SU-DHL-6 (cell line): ENCODE results near the gene XPO6.

Experiments
- H2AFZ ChIP-seq: fragments of 200-600 bp; sonication (generic); 2 replicates; pipeline ENCODE4 v1.6.1; 2014; ENCODE audit warnings: low read depth, mild to moderate bottlenecking, moderate library complexity, mixed read lengths, antibody characterized with exemption, low read length; ENCODE audit not compliant: severe bottlenecking
- H3F3A ChIP-seq: fragments of 200-600 bp; shearing (Covaris generic); 2 replicates; pipeline ENCODE4 v1.6.0; 2016; ENCODE audit warnings: antibody characterized with exemption, mild to moderate bottlenecking; ENCODE audit not compliant: insufficient read depth
- H3K27ac ChIP-seq: fragments of 200-600 bp; sonication (generic); 2 replicates; pipeline ENCODE4 v1.5.1; 2016; ENCODE audit warnings: low read depth, mild to moderate bottlenecking, low read length, moderate library complexity, mixed read lengths
- H3K27me3 ChIP-seq: fragments of 200-600 bp; sonication (generic), shearing (Covaris generic); 2 replicates; pipeline ENCODE4 v1.6.0; 2014; ENCODE audit warnings: mild to moderate bottlenecking, low read length
- H3K36me3 ChIP-seq: fragments of 200-600 bp; sonication (generic); 2 replicates; pipeline ENCODE4 v1.6.1; 2014; ENCODE audit warnings: mild to moderate bottlenecking, low read length, mixed read lengths
- H3K4me2 ChIP-seq: fragments of 300-600, 200-600 bp; shearing (Covaris generic), sonication (generic); 2 replicates; pipeline ENCODE4 v1.6.0; 2014; ENCODE audit warnings: low read length, low read depth, mild to moderate bottlenecking; ENCODE audit not compliant: poor library complexity, severe bottlenecking
- H3K4me3 ChIP-seq: fragments of 200-600 bp; sonication (generic); 2 replicates; pipeline ENCODE4 v1.5.1; 2014; ENCODE audit warnings: antibody characterized with exemption, low read length, mild to moderate bottlenecking, mixed read lengths; ENCODE audit not compliant: insufficient read depth, poor library complexity, severe bottlenecking
- H3K79me2 ChIP-seq: fragments of 200-600 bp; sonication (generic); 2 replicates; pipeline ENCODE4 v1.6.1; 2014; ENCODE audit warnings: mild to moderate bottlenecking, low read length, moderate library complexity; ENCODE audit not compliant: insufficient read depth
- H3K9ac ChIP-seq: fragments of 200-600 bp; sonication (generic); 2 replicates; pipeline ENCODE4 v1.7.0; 2014; ENCODE audit warnings: mild to moderate bottlenecking, low read length
- H3K9me2 ChIP-seq: fragments of 200-600 bp; sonication (generic); replicated peaks from 2 replicates; pipeline ENCODE4 v1.6.1; 2014; ENCODE audit warnings: low read length; ENCODE audit not compliant: insufficient read depth
- H3K9me3 ChIP-seq: fragments of 200-600 bp; sonication (generic); 2 replicates; pipeline ENCODE4 v1.6.1; 2014; ENCODE audit warnings: low read length, mixed read lengths; ENCODE audit not compliant: insufficient read depth
- H4K20me1 ChIP-seq: fragments of 200-600 bp; sonication (generic); 2 replicates; pipeline ENCODE4 v1.6.1; 2014; ENCODE audit warnings: low read depth, mild to moderate bottlenecking, antibody characterized with exemption, low read length, moderate library complexity, mixed read lengths
- CTCF ChIP-seq: fragments of 200-600 bp; sonication (generic); IDR thresholded peaks from one replicate; pipeline ENCODE4 v1.5.1; 2017; ENCODE audit warnings: antibody characterized with exemption, mild to moderate bottlenecking, low read length, moderate library complexity; ENCODE audit not compliant: insufficient read depth, poor library complexity, severe bottlenecking
- EZH2phosphoT487 ChIP-seq: fragments of 200-600 bp; sonication (generic), shearing (Covaris generic); conservative IDR thresholded peaks from 2 replicates; pipeline ENCODE4 v1.6.1; 2018; ENCODE audit warnings: mild to moderate bottlenecking, antibody characterized with exemption, low read length, moderate library complexity, mixed read lengths

Gene XPO6

GRCh38 chr16:28164140-28164539, 47.6 kb downstream of the XPO6 start:
- peaks cover 39% of the 10 kb centered on the region for H3K79me2 ChIP-seq
- no peaks in the 10 kb centered on the region for H3K9me3 ChIP-seq
- peaks cover 15% of the 10 kb centered on the region; the same call in 1 of the 2 replicates for H3K36me3 ChIP-seq
- no peak overlapping the region for H3K27ac ChIP-seq
- no peaks in the 10 kb centered on the region for H3K27me3 ChIP-seq
- no peak overlapping the region for H2AFZ ChIP-seq
- H3K9me2 ChIP-seq = no peaks in the 10 kb centered on the region
- no peak overlapping the region for H3K9ac ChIP-seq
- no peaks in the 10 kb centered on the region for H4K20me1 ChIP-seq
- TF ChIP-seq CTCF = no peak
- TF ChIP-seq EZH2phosphoT487 = no peak
- no peak overlapping the region for H3K4me2 ChIP-seq
- no peak overlapping the region for H3K4me3 ChIP-seq
- no peaks in the 10 kb centered on the region; the same call in 1 of the 2 replicates for H3F3A ChIP-seq

GRCh38 chr16:28163699-28164098, 48.1 kb downstream of the XPO6 start:
- no peaks in the 10 kb centered on the region for H3K27me3 ChIP-seq
- H3K4me2 ChIP-seq = no peak overlapping the region
- TF ChIP-seq EZH2phosphoT487 (no peak), CTCF (no peak)
- no peak overlapping the region for H3K9ac ChIP-seq
- H3K36me3 ChIP-seq = peaks cover 13% of the 10 kb centered on the region; the same call in 1 of the 2 replicates
- H4K20me1 ChIP-seq = no peaks in the 10 kb centered on the region
- H3K79me2 ChIP-seq = peaks cover 39% of the 10 kb centered on the region
- no peaks in the 10 kb centered on the region for H3K9me3 ChIP-seq
- H3K27ac ChIP-seq = no peak overlapping the region
- no peaks in the 10 kb centered on the region; the same call in 1 of the 2 replicates for H3F3A ChIP-seq
- H2AFZ ChIP-seq = no peak overlapping the region
- no peak overlapping the region for H3K4me3 ChIP-seq
- H3K9me2 ChIP-seq = no peaks in the 10 kb centered on the region

GRCh38 chr16:28162326-28162877, 49.4 kb downstream of the XPO6 start:
- H3F3A ChIP-seq = no peaks in the 10 kb centered on the region; the same call in 1 of the 2 replicates
- H3K9me2 ChIP-seq = no peaks in the 10 kb centered on the region
- peaks cover 44% of the 10 kb centered on the region for H3K79me2 ChIP-seq
- no peak overlapping the region for H3K27ac ChIP-seq
- H3K9ac ChIP-seq = no peak overlapping the region
- no peak overlapping the region for H2AFZ ChIP-seq
- TF ChIP-seq EZH2phosphoT487 (no peak), CTCF (no peak)
- no peaks in the 10 kb centered on the region for H4K20me1 ChIP-seq
- no peaks in the 10 kb centered on the region for H3K27me3 ChIP-seq
- no peak overlapping the region for H3K4me2 ChIP-seq
- no peak overlapping the region for H3K4me3 ChIP-seq
- H3K9me3 ChIP-seq = no peaks in the 10 kb centered on the region
- peaks cover 13% of the 10 kb centered on the region; the same call in 1 of the 2 replicates for H3K36me3 ChIP-seq
